HepG2 (cell line): ENCODE results near the gene WBP1. TPM values are rescaled to one million over a fixed set of nuclear protein-coding genes. Genes with fewer than 3 reads are reported as not detected.

Experiments used
- AKNA ChIP-seq: sonication (generic); formaldehyde crosslinking; IDR thresholded peaks from 2 replicates; pipeline ENCODE4 v1.4.0; 2020; ENCODE audit warnings: missing genetic modification reagents, borderline replicate concordance
- NR2F2 ChIP-seq: IDR thresholded peaks from 2 replicates; pipeline ENCODE4 v1.6.1; 2012; ENCODE audit warnings: low read depth, inconsistent platforms, borderline replicate concordance
- PBX2 ChIP-seq: IDR thresholded peaks from 2 replicates; pipeline ENCODE4 v1.6.1; 2016; ENCODE audit warnings: control low read depth
- TIGD3 ChIP-seq: sonication (generic); formaldehyde crosslinking; IDR thresholded peaks from 2 replicates; pipeline ENCODE4 v1.5.1; 2020; ENCODE audit warnings: mild to moderate bottlenecking, missing genetic modification reagents, borderline replicate concordance
- ZNF138 ChIP-seq: sonication (generic); formaldehyde crosslinking; IDR thresholded peaks from 2 replicates; pipeline ENCODE4 v1.5.0; 2020; ENCODE audit warnings: mild to moderate bottlenecking, low read depth, missing genetic modification reagents
- ZNF33A ChIP-seq: sonication (generic); formaldehyde crosslinking; IDR thresholded peaks from 2 replicates; pipeline ENCODE4 v1.5.1; 2020; ENCODE audit warnings: missing genetic modification reagents, mild to moderate bottlenecking, moderate library complexity, borderline replicate concordance
- polyA plus RNA-seq, 8 experiments: library from polyadenylated mRNA; depleted of rRNA in 3 of 8; stranded (reverse) in 7 of 8; unstranded in 1 of 8; fragments of >200 nt; fragmentation: Illumina TruSeq in 4 of 8; extraction: Trizol in 4 of 8; gene quantifications; 2 replicates each; pipeline versions ENCODE4 v1.2.1 to v1.2.3, GENCODE V29; 2011 to 2016; ENCODE audit warnings: low read depth in 4 of 8, missing spikeins in 1 of 8, mixed read lengths in 1 of 8; ENCODE audit not compliant: insufficient read depth in 1 of 8
- total RNA-seq, 5 experiments: library from RNA; depleted of rRNA; stranded (reverse); fragments of >200 nt; fragmentation: Illumina TruSeq; extraction: Trizol; gene quantifications; 2 replicates each; pipeline ENCODE4 v1.2.3, GENCODE V29; 2016; ENCODE audit warnings: low read depth in 1 of 5

WBP1 gene
- total and polyA plus RNA-seq, 2 of the 13 experiments (the other 11 are each of a cell fraction or from before 2014, with no cell fraction given), result 38.8 to 85.7 TPM

- TF ChIP-seq AKNA (CRISPR knock-in tag) (no peak), PBX2 (CRISPR knock-in tag) (0 out of 2 replicates have a peak, but pooled peaks have one; percentile 37), TIGD3 (CRISPR knock-in tag) (0 out of 2 replicates have a peak, but pooled peaks have one; percentile 5), ZNF138 (CRISPR knock-in tag) (no peak), NR2F2 (peak; percentile 74; the same call in 1 of the 2 replicates), ZNF33A (no peak)
- TF ChIP-seq, all 625 proteins: peak for 392
Observed at GRCh38 chr2:74454654-74455511, 3.4 kb upstream of the WBP1 start, which contains the start of gene INO80B (continued).
